MCF 10A (cell line): Measurements from ENCODE around the gene GJC1. TPM values are rescaled to one million over a fixed set of nuclear protein-coding genes. Genes with fewer than 3 reads are reported as not detected.

ENCODE experiments used
- BruUV-seq: library from RNA; stranded (reverse); fragments of 400-500 nt; replicated peaks from 2 replicates; lab custom pipeline; 2021; lab: Mats Ljungman, UMichigan
- CTCF ChIA-PET: fragments of 300-600 bp; sonication (Branson Sonifier 250); formaldehyde crosslinking; extraction: SDS; loops from one replicate; lab custom pipeline; 2021; ENCODE audit warnings: antibody characterized with exemption, inconsistent platforms; lab: Yijun Ruan, JAX
- POLR2A ChIA-PET: fragments of 300-600, 350-650 bp; sonication (Branson Sonifier 250); formaldehyde crosslinking; extraction: SDS; loops from one replicate; lab custom pipeline; 2020; ENCODE audit warnings: antibody characterized with exemption, inconsistent platforms; lab: Yijun Ruan, JAX
- DNase-seq: peaks from one replicate; pipeline ENCODE4 v3.0.0-alpha.2; 2018; ENCODE audit not compliant: unreplicated experiment
- H3K27ac Mint-ChIP-seq: one replicate; pipeline ENCODE4 v1.8.0; 2022; ENCODE audit warnings: mild to moderate bottlenecking, low read depth, mixed read lengths; ENCODE audit not compliant: unreplicated experiment
- H3K27me3 Mint-ChIP-seq: one replicate; pipeline ENCODE4 v1.8.0; 2022; ENCODE audit warnings: mixed read lengths; ENCODE audit not compliant: insufficient read depth, unreplicated experiment
- H3K36me3 Mint-ChIP-seq: one replicate; pipeline ENCODE4 v1.8.0; 2022; ENCODE audit warnings: mild to moderate bottlenecking, moderate library complexity, mixed read lengths; ENCODE audit not compliant: insufficient read depth, unreplicated experiment
- H3K4me1 Mint-ChIP-seq: one replicate; pipeline ENCODE4 v1.8.0; 2022; ENCODE audit warnings: mixed read lengths; ENCODE audit not compliant: insufficient read depth, unreplicated experiment
- H3K4me3 Mint-ChIP-seq: one replicate; pipeline ENCODE4 v1.8.0; 2022; ENCODE audit warnings: mild to moderate bottlenecking, moderate library complexity, mixed read lengths; ENCODE audit not compliant: unreplicated experiment
- H3K9me3 Mint-ChIP-seq: one replicate; pipeline ENCODE4 v1.8.0; 2022; ENCODE audit warnings: mixed read lengths; ENCODE audit not compliant: unreplicated experiment
- intact Hi-C: fragments of 100-400 bp; cut with micrococcal nuclease; formaldehyde crosslinking; loops from 2 replicates; pipeline ENCODE4 v1.14.1; 2022
- total RNA-seq: library from RNA; stranded (reverse); gene quantifications from 2 replicates; pipeline ENCODE4 v1.2.3, GENCODE V29; 2022
- TF ChIP-seq, protein P1 (sequence below): fragments of 200-600 bp; IDR thresholded peaks from one replicate; pipeline ENCODE4 v1.8.0; 2022; ENCODE audit warnings: antibody characterized with exemption, mild to moderate bottlenecking; ENCODE audit not compliant: unreplicated experiment

GJC1 gene
- total RNA-seq, 1 experiment from 2014 or later, result 6.9 TPM

DNA sequence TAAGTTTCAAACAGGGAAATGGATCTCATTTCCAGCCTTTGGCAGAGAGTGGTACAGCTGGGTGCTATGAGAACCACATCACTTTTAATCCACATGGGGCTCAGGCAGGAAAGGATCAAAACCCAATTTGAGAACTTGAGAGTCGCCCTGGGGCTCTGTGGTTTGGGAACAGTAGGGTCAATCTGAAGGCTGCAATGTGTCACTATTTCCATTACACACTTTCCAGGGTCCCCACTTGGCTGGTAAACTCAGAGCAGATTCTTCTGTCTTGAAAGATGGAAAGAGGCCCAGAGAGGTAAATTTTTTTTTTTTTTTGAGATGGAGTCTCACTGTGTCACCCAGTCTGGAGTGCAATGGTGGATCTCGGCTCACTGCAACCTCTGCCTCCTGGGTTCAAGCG, 10.8 kb upstream of the GJC1 start:
- intact Hi-C loops, result no loop called here
- no TSS peak for BruUV-seq
- ChIA-PET POLR2A (no interaction called here), CTCF (interaction anchor here (0.6 to 1.2 kb wide), 3 partner anchors 24 to 65 kb away, joined by 4 to 6 read pairs (median 5); no protein-coding TSS in a partner anchor)
- DNase-seq, result no peak
- no peak overlapping the region for H3K27ac Mint-ChIP-seq
- no peak overlapping the region for H3K4me3 Mint-ChIP-seq
- H3K36me3 Mint-ChIP-seq, result no peaks in the 10 kb centered on the region
- H3K9me3 Mint-ChIP-seq, result no peaks in the 10 kb centered on the region
- no peaks in the 10 kb centered on the region for H3K27me3 Mint-ChIP-seq
- TF ChIP-seq, protein P1, sequence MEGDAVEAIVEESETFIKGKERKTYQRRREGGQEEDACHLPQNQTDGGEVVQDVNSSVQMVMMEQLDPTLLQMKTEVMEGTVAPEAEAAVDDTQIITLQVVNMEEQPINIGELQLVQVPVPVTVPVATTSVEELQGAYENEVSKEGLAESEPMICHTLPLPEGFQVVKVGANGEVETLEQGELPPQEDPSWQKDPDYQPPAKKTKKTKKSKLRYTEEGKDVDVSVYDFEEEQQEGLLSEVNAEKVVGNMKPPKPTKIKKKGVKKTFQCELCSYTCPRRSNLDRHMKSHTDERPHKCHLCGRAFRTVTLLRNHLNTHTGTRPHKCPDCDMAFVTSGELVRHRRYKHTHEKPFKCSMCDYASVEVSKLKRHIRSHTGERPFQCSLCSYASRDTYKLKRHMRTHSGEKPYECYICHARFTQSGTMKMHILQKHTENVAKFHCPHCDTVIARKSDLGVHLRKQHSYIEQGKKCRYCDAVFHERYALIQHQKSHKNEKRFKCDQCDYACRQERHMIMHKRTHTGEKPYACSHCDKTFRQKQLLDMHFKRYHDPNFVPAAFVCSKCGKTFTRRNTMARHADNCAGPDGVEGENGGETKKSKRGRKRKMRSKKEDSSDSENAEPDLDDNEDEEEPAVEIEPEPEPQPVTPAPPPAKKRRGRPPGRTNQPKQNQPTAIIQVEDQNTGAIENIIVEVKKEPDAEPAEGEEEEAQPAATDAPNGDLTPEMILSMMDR, result no peak
- H3K4me1 Mint-ChIP-seq, result no peaks in the 10 kb centered on the region

DNA sequence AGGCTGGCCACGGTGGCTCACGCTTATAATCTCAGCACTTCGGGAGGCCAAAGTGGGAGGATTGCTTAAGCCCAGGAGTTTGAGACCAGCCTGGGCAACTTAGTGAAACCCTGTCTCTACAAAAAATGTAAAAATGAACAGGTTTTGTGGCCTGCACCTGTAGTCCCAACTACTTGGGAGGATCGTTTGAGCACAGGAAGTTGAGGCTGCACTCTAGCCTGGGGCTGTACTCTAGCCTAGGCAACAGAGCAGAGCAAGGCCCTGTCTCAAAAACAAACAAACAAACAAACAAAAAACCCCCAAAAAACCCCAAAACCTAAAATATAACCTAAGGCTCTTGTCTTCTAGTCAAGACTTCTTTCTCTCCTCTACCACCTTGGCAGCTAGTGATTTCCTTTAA, 10.2 kb upstream of the GJC1 start:
- POLR2A ChIA-PET, result no interaction called here
- no peak for DNase-seq
- TF ChIP-seq, protein P1, result no peak
- Mint-ChIP-seq H3K27ac (no peak overlapping the region), H3K36me3 (no peaks in the 10 kb centered on the region), H3K4me3 (no peak overlapping the region), H3K4me1 (no peaks in the 10 kb centered on the region), H3K27me3 (no peaks in the 10 kb centered on the region), H3K9me3 (no peaks in the 10 kb centered on the region)
- intact Hi-C loops, result no loop called here
- CTCF ChIA-PET, result interaction anchor here (1.0 to 1.2 kb wide), 2 partner anchors 25 to 65 kb away, joined by 5 to 6 read pairs; no protein-coding TSS in a partner anchor
- no TSS peak for BruUV-seq

DNA sequence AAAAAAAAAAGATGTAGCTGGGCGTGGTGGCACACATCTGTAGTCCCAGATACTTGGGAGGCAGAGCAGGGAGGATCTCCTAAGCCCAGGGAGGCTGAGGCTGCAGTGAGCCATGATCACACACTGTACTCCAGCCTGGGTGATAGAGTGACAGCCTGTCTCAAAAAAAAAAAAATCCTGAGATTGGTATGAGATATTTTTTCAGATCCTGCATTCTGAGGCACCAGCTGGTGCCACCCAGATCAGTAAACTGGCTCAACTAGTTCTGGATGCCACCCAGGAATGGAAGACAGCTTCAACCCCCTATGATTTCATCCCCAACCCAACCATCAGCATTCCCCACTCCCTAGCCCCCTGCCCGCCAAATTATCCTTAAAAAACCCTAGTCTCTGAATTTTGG, 7.1 kb upstream of the GJC1 start:
- no peak for DNase-seq
- Mint-ChIP-seq H3K27me3 (no peaks in the 10 kb centered on the region), H3K9me3 (no peaks in the 10 kb centered on the region), H3K36me3 (no peaks in the 10 kb centered on the region), H3K27ac (no peak overlapping the region), H3K4me1 (no peaks in the 10 kb centered on the region), H3K4me3 (no peak overlapping the region)
- BruUV-seq, result no TSS peak
- TF ChIP-seq, protein P1, result no peak
- intact Hi-C loops, result no loop called here
- ChIA-PET CTCF (interaction anchor here (0.6 to 2.2 kb wide), 4 partner anchors 24 to 56 kb away, joined by 3 to 15 read pairs (median 4); no protein-coding TSS in a partner anchor), POLR2A (interaction anchor here (0.6 to 0.7 kb wide), 2 partner anchors 30 to 58 kb away, joined by 3 read pairs; no protein-coding TSS in a partner anchor)

DNA sequence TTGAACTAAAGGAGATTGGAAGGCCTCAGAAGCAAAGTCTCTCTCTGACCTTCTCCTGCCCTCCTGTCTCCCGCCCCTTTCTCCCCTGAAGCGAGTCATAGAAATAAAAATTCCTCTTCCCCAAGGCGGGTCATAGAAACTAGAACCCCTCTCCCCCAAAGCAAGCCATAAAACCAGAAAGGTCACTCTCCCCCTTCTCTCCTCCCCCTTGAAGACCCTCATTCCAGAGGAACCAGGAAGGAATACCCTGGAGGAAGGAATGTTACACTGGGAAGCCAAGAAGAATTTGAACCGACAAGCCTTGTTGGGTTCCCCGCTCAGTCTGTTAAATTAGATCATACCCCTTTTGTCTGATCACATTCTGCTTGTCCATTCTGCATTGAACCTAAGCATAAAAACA, 2.7 kb upstream of the GJC1 start:
- TF ChIP-seq, protein P1, result no peak
- Mint-ChIP-seq H3K4me3 (no peak overlapping the region), H3K27ac (no peak overlapping the region), H3K9me3 (no peaks in the 10 kb centered on the region), H3K27me3 (no peaks in the 10 kb centered on the region), H3K36me3 (no peaks in the 10 kb centered on the region), H3K4me1 (peaks cover 11% of the 10 kb centered on the region)
- BruUV-seq, result no TSS peak
- intact Hi-C loops, result no loop called here
- POLR2A ChIA-PET, result interaction anchor here (1.0 kb wide), 1 partner anchor 9 kb away, joined by 4 read pairs; no protein-coding TSS in a partner anchor
- DNase-seq, result no peak
- CTCF ChIA-PET, result interaction anchor here (0.6 to 1.9 kb wide), 4 partner anchors 9 to 46 kb away, joined by 3 to 8 read pairs (median 4); no protein-coding TSS in a partner anchor
